IPS-15b (cell line): ENCODE results near the gene IMP4.
"Not testable (repeated sequence)": the region's sequence is repeated elsewhere in the genome, so short reads cannot be mapped to it uniquely, and the experiment has no call there.

ENCODE experiments used
- H3K27me3 ChIP-seq: one replicate; pipeline ENCODE4 v1.6.1; 2013; ENCODE audit warnings: low read length; ENCODE audit not compliant: control insufficient read depth, insufficient read depth
- H3K36me3 ChIP-seq: one replicate; pipeline ENCODE4 v1.6.1; 2013; ENCODE audit warnings: low read length; ENCODE audit not compliant: control insufficient read depth, insufficient read depth
- H3K4me1 ChIP-seq: one replicate; pipeline ENCODE4 v1.6.1; 2013; ENCODE audit warnings: mild to moderate bottlenecking, low read length; ENCODE audit not compliant: control insufficient read depth, insufficient read depth
- H3K4me3 ChIP-seq: one replicate; pipeline ENCODE4 v1.5.1; 2013; ENCODE audit warnings: low read depth, low read length
- H3K9ac ChIP-seq: one replicate; pipeline ENCODE4 v1.6.1; 2013; ENCODE audit warnings: low read depth, mild to moderate bottlenecking, low read length
- H3K9me3 ChIP-seq: one replicate; pipeline ENCODE4 v1.6.1; 2013; ENCODE audit warnings: mild to moderate bottlenecking, low read length; ENCODE audit not compliant: control insufficient read depth, insufficient read depth

Gene IMP4

GRCh38 chr2:130318906-130319305, 23.8 kb upstream of the IMP4 start:
- no peak overlapping the region for H3K4me3 ChIP-seq
- no peaks in the 10 kb centered on the region for H3K27me3 ChIP-seq
- no peaks in the 10 kb centered on the region for H3K4me1 ChIP-seq
- H3K9ac ChIP-seq: no peak overlapping the region
- no peaks in the 10 kb centered on the region for H3K9me3 ChIP-seq
- H3K36me3 ChIP-seq: no peaks in the 10 kb centered on the region

- Histone ChIP-seq H3K4me3 (no peak overlapping the region), H3K27me3 (no peaks in the 10 kb centered on the region), H3K36me3 (no peaks in the 10 kb centered on the region), H3K9me3 (no peaks in the 10 kb centered on the region), H3K4me1 (no peaks in the 10 kb centered on the region), H3K9ac (no peak overlapping the region)
Observed at GRCh38 chr2:130319536-130319935, 23.2 kb upstream of the IMP4 start.

- H3K4me1 ChIP-seq: no peaks in the 10 kb centered on the region
- H3K9ac ChIP-seq: no peak overlapping the region
- H3K4me3 ChIP-seq: peak overlapping the region; percentile 20
- no peaks in the 10 kb centered on the region for H3K36me3 ChIP-seq
- peaks cover 19% of the 10 kb centered on the region for H3K27me3 ChIP-seq
- no peaks in the 10 kb centered on the region for H3K9me3 ChIP-seq
Observed at GRCh38 chr2:130327703-130328527, 14.8 kb upstream of the IMP4 start.

GRCh38 chr2:130328710-130329109, 14.0 kb upstream of the IMP4 start:
- peaks cover 19% of the 10 kb centered on the region for H3K27me3 ChIP-seq
- H3K9ac ChIP-seq: no peak overlapping the region
- no peak overlapping the region for H3K4me3 ChIP-seq
- H3K4me1 ChIP-seq: no peaks in the 10 kb centered on the region
- no peaks in the 10 kb centered on the region for H3K9me3 ChIP-seq
- no peaks in the 10 kb centered on the region for H3K36me3 ChIP-seq

GRCh38 chr2:130332271-130333073, 10.2 kb upstream of the IMP4 start:
- H3K4me1 ChIP-seq: no peaks in the 10 kb centered on the region
- H3K36me3 ChIP-seq: no peaks in the 10 kb centered on the region
- H3K9me3 ChIP-seq: no peaks in the 10 kb centered on the region
- H3K4me3 ChIP-seq: peak overlapping the region; percentile 58
- peak overlapping the region; percentile 28 for H3K9ac ChIP-seq
- H3K27me3 ChIP-seq: peaks cover 17% of the 10 kb centered on the region

GRCh38 chr2:130333253-130333652, 9.4 kb upstream of the IMP4 start:
- H3K36me3 ChIP-seq, H3K9ac ChIP-seq, H3K4me3 ChIP-seq, H3K9me3 ChIP-seq, H3K4me1 ChIP-seq: not testable (repeated sequence)
- peaks cover 16% of the 10 kb centered on the region for H3K27me3 ChIP-seq

- no peaks in the 10 kb centered on the region for H3K36me3 ChIP-seq
- H3K4me3 ChIP-seq: no peak overlapping the region
- peaks cover 5% of the 10 kb centered on the region for H3K4me1 ChIP-seq
- no peaks in the 10 kb centered on the region for H3K9me3 ChIP-seq
- peaks cover 10% of the 10 kb centered on the region for H3K27me3 ChIP-seq
- no peak overlapping the region for H3K9ac ChIP-seq
Observed at GRCh38 chr2:130334026-130334425, 8.7 kb upstream of the IMP4 start.

GRCh38 chr2:130335226-130335625, 7.5 kb upstream of the IMP4 start:
- Histone ChIP-seq H3K4me1 (peaks cover 5% of the 10 kb centered on the region), H3K27me3 (peaks cover 9% of the 10 kb centered on the region), H3K4me3 (no peak overlapping the region), H3K9me3 (no peaks in the 10 kb centered on the region), H3K9ac (no peak overlapping the region), H3K36me3 (no peaks in the 10 kb centered on the region)

GRCh38 chr2:130336150-130336876, 6.4 kb upstream of the IMP4 start:
- Histone ChIP-seq H3K36me3 (no peaks in the 10 kb centered on the region), H3K4me1 (peaks cover 5% of the 10 kb centered on the region), H3K4me3 (peak overlapping the region; percentile 98), H3K9me3 (no peaks in the 10 kb centered on the region), H3K27me3 (peaks cover 3% of the 10 kb centered on the region), H3K9ac (no peak overlapping the region)

- Histone ChIP-seq H3K36me3 (no peaks in the 10 kb centered on the region), H3K4me3 (peak overlapping the region; percentile 98), H3K27me3 (no peaks in the 10 kb centered on the region), H3K9ac (peak overlapping the region; percentile 78), H3K9me3 (no peaks in the 10 kb centered on the region), H3K4me1 (peaks cover 5% of the 10 kb centered on the region)
Observed at GRCh38 chr2:130336877-130337734, 5.6 kb upstream of the IMP4 start.
